ENCODE results near the gene REST. TPM values are rescaled to one million over a fixed set of nuclear protein-coding genes. Genes with fewer than 3 reads are reported as not detected.
"Not testable (repeated sequence)": the region's sequence is repeated elsewhere in the genome, so short reads cannot be mapped to it uniquely, and the experiment has no call there.

Gene REST
- total RNA-seq, 2 donors from 2014 or later: 31.9 to 32.0 TPM

DNA sequence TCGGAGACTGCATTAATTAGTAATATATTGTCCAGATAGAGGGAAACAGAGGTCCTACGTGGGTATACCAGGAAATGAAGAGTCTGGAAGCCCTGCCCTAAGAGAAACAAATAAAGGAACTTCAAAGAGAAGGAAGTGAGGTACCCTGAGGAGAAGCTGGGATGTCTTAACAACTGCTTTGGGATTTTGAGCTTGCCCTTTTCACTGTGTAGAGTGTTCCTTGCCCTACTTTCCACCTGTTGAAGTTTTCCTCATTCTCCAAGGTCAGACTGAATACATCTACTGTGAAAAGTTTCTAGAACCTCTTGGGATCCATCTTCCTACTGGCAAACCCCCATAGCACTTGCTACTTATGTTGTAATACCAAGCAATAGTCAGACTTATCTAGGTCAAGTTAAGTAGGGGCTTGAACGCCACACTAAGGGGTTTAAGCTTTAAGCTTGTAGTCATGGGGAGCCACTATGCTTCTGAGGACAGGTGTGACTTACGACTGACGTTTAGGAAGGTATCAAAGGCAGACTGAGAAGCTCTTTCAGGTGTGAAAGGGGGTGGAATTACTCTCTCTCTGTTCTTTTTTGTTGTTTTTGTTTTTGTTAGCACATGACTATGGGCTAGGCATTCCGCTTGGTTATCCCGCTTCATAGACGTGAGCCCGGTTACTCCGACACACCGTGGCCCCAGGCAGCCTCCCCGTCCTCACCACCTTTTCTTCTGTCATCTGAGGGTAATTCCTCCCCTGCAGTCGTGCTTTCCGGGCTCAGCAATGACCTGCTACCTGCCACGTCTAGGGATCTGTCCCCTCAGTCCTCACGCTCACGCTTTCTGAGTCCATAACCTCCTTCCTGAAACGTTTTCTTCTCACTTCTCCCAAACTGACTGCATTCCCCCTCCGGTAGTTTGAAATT is 959 bp upstream of the REST start:
- no peak for DNase-seq (ENCODE audit: low spot score)

DNA sequence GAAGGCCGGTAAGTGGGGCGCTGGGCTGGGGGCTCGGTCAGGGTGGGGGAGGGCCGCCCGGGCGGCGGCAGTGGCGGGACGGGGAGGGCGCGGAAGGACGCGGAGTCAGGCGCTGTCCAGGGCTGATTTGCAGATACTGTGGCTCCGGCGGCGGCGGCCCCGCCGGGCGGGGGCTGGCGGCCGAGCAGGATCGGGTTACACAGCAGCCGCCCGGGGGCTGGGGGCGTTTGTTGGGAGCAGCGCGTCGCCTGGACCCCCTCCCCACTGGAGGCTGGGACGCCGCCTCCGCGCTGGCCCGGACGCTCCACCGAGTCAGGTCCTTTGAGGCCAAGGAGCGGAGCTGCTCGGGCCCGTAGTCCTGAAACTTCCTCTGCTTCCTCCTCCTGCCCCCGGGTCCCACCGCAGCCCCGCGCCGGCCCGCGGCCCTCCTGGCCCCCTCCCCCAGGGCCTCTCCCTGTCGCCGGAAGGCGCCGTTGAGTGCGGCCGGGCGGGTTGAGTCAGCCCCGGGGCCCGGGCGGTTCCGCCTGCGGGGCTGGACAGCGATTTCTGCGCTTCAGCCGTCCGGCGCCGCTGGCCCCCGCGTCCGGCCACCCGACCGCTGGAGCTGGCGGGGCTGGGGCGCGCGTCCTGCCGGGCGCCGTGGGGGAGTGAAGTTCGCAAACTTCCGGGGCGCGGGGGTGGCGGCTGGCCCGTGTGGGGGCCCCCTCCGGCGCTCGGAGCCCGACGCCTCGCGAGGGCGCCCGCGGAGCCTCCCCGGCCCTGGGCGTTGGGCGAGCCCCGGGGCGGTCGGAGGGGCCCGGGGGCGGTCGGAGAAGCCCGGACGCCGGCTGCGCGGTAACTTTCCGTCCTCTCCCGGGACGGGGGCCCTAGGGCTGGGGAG is 746 bp downstream of the REST start:
- intact Hi-C loops (cut with DNase I): no loop called here
- peak; percentile 91 for DNase-seq (ENCODE audit: low spot score)

More for the DNA sequence above, 959 bp upstream of the REST start:
- intact Hi-C loops (cut with DNase I): no loop called here

DNA sequence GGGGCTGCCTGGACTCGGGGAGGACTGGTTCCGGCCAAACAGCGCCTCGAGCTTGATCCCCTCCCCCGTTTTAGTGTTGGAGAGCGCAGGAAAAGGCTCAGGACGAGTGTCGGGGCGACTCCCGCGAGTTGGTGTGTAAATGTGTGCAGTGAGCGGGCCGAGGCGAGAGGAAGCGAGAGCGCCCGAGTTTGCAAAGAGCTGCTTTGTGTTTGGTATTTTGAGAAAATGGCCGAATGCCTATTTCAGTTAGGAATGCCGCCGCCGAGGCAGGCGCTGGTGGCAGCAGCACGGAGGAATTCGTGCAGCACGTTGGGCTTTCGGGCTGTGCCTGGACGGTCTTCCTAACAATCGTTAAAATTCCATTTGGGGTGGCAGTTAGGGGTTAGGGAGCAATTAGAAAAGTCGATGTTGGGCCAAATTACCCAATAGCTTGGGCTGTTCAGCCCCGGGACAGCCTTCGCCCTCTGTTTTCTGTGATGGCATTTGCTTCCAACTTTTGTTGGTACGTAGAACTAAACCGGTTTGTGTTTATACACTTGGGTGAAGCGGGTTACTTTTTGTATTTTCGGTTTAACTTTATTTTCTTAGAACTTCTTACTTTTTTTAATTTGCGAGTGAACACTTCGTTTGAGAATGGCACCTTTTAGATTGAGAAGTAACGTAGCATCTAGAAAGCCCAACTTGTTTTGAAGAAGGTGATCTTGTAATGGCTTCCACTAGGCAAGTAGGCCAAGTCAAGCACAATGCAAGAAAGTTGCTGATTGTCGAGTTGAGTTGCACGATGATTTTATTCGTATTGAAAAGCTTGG is 1.6 kb downstream of the REST start:
- intact Hi-C loops (cut with DNase I): no loop called here
- DNase-seq (ENCODE audit: low spot score): peak; percentile 87

DNA sequence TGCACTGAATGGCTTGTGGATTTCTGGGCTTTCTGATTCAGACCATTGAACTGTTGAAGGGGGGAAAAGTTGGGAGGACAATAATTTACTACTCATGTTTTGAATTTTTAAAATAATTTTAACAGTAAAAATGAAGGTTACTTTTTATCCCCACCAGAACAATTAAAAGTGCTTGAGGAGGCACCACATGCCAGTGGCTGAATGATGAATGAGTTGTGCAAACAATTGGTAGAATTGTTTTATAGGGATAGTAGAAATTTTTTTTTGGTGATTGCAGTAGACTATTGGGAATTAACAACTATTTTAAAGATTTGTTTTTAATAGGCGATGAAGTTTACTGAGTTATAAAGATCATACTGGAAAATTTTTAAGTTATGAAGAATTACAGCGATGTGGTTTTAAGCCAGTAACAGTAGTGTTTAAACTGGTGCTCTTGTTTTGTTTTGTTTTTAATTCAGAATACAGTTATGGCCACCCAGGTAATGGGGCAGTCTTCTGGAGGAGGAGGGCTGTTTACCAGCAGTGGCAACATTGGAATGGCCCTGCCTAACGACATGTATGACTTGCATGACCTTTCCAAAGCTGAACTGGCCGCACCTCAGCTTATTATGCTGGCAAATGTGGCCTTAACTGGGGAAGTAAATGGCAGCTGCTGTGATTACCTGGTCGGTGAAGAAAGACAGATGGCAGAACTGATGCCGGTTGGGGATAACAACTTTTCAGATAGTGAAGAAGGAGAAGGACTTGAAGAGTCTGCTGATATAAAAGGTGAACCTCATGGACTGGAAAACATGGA is 2.7 kb downstream of the REST start:
- intact Hi-C loops (cut with DNase I): no loop called here
- no peak for DNase-seq (ENCODE audit: low spot score)

DNA sequence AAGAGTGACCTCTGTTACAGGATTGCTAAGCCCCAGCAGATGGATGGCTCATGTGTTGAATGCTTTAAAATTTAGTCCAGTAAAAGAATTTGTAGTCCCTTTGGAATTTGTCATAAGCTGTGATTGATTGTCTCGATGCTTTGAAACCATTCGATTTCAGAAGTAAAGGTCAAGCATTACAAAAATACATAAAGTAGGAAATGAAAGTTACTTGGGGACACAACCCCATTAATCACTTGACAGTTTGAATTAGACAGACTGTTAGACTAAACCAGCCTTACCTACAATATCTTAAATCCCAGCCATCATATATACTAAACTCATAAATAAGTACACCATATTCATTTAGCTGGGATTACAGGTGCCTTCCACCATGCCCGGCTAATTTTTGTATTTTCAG is 6.6 kb downstream of the REST start:
- intact Hi-C loops (cut with DNase I): no loop called here
- no peak for DNase-seq (ENCODE audit: low spot score)

DNA sequence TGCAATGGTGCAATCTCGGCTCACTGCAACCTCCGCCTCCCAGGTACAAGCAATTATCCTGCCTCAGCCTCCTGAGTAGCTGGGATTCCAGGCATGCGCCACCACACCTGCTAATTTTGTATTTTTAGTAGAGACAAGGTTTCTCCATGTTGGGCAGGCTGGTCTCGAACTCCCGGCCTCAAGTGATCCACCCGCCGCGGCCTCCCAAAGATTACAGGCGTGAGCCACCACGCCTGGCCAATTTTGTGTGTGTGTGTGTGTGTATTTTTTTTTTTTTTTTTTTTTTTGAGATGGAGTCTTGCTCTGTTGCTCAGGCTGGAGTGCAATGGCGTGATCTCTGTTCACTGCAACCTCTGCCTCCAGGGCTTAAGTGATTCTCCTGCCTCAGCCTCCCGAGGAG is 7.3 kb downstream of the REST start:
- DNase-seq (ENCODE audit: low spot score); intact Hi-C loops (cut with DNase I): not testable (repeated sequence)

DNA sequence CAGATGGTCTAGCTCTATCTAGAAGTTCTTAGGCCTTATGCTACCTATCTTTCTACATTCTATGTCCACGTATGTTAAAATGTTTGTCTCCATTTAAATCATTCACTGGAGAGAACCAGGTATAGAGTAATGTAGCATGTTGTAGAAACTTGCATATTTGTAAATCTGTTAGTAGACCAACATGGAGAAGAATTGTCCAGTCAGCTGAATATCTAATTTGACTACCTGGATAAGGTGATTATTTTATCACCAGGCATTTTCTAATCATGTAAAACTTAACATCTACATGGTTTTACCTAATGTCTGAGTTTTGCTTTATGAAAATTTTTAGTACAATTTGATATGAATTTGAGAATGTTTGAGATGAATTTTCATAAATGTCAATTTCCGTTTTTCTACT is 19.5 kb downstream of the REST start:
- no peak for DNase-seq (ENCODE audit: low spot score)
- intact Hi-C loops (cut with DNase I): loop anchor here in 1 of 2 donors (5.0 kb wide), 1 partner anchor 1025 kb away; no protein-coding TSS in a partner anchor

DNA sequence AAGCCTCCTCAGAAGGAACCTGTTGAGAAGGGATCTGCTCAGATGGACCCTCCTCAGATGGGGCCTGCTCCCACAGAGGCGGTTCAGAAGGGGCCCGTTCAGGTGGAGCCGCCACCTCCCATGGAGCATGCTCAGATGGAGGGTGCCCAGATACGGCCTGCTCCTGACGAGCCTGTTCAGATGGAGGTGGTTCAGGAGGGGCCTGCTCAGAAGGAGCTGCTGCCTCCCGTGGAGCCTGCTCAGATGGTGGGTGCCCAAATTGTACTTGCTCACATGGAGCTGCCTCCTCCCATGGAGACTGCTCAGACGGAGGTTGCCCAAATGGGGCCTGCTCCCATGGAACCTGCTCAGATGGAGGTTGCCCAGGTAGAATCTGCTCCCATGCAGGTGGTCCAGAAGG is 22.9 kb downstream of the REST start:
- intact Hi-C loops (cut with DNase I): no loop called here
- no peak for DNase-seq (ENCODE audit: low spot score)

DNA sequence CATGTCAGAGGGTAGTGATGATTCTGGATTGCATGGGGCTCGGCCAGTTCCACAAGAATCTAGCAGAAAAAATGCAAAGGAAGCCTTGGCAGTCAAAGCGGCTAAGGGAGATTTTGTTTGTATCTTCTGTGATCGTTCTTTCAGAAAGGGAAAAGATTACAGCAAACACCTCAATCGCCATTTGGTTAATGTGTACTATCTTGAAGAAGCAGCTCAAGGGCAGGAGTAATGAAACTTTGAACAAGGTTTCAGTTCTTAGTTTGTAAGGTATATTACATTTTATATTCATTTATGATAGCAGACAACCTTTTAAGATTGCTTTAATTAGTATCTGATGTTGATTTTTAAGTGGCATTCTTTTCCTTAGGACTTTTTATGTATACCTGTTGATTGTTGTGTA is 24.2 kb downstream of the REST start:
- DNase-seq (ENCODE audit: low spot score): no peak
- intact Hi-C loops (cut with DNase I): no loop called here

DNA sequence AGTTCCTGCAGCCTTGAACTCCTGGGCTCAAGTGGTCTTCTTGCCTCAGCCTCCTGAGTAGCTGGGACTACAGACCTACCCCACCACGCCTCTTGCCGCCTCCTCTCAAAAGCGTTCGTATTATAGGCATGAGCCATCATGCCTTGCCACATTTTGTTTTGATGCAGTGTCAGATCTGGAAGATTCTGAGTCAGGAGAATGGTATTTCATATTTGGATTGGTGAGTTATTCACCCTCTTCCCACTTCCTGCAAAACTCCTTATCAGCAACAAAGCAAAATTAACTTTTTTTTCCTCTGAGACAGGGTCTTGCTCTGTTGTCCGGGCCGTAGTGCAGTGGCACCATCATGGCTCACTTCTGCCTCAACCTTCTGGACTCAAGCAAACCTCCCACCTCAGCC is 29.6 kb downstream of the REST start:
- intact Hi-C loops (cut with DNase I): no loop called here
- no peak for DNase-seq (ENCODE audit: low spot score)

DNA sequence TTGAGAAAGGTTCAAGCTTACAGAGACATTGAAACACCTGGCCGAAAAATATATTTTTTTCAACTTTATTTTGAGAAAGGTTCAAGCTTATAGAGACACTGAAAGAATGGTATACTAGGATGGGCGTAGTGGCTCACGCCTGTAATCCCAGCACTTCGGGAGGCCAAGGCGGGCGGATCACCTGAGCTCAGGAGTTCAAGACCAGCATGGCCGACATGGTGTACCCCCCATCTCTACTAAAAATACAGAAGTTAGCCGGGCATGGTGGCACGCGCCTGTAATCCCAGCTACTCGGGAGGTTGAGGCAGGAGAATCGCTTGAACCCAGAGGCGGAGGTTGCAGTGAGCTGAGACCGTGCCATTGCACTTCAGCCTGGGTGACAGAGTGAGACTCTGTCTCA is 32.1 kb downstream of the REST start:
- intact Hi-C loops (cut with DNase I): not testable (repeated sequence)

DNA sequence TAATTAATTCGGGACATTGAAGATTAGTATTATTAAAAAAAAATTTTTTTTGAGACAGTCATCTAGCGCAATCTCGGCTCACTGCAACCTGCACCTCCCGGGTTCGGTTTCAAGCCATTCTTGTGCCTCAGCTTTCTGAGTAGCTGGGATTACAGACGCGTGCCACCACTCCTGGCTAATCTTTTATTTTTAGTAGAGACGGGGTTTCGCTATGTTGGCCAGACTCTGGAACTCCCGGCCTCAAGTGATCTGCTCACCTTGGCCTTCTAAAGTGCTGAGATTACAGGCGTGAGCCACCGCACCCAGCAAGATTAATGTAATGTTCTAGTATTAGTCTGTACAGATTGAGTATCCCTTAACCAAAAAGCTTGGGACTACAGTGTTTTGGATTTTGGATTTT is 32.7 kb downstream of the REST start:
- DNase-seq (ENCODE audit: low spot score): no peak
- intact Hi-C loops (cut with DNase I): no loop called here

More for the DNA sequence above, 32.1 kb downstream of the REST start:
- DNase-seq (ENCODE audit: low spot score): not testable (repeated sequence)

DNA sequence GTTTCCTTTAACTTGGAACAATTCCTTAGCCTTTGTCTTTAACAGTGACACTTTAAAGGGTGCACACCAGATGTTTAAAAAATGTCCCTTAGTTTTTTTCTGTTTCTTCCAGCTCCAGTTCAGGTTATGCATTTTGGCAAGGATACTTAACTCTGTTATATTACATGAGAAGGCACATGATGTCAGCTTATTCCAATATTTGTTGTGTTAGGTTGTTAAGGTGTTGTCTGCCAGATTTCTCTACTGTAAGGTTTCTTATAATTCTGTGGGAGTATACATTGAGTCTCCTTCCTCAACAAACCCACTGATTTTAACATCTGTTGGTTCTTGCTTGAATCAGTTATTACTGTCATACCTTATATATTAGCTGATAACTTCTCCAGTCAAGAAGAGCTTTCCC is 33.3 kb downstream of the REST start:
- intact Hi-C loops (cut with DNase I): no loop called here

DNA sequence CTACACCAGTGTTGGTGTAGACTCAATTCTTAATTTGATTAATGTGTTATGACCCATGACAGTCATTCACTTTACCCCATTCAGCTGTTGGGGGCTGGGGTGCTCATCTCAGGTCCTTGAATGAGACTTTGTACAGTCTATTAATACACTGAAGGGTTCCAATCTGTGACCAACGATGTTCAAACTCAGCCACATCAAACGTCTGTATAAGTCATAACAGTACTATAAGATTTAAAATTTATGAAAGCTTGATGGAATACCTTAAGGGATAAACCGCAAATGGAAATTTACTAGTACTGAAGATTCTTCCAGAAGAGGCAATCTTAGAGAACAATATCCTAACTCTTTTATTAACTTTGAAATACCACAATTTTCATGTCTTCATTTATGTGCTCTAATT is 33.7 kb downstream of the REST start:
- intact Hi-C loops (cut with DNase I): no loop called here
- DNase-seq (ENCODE audit: low spot score): no peak

More for the DNA sequence above, 33.3 kb downstream of the REST start:
- DNase-seq (ENCODE audit: low spot score): no peak

DNA sequence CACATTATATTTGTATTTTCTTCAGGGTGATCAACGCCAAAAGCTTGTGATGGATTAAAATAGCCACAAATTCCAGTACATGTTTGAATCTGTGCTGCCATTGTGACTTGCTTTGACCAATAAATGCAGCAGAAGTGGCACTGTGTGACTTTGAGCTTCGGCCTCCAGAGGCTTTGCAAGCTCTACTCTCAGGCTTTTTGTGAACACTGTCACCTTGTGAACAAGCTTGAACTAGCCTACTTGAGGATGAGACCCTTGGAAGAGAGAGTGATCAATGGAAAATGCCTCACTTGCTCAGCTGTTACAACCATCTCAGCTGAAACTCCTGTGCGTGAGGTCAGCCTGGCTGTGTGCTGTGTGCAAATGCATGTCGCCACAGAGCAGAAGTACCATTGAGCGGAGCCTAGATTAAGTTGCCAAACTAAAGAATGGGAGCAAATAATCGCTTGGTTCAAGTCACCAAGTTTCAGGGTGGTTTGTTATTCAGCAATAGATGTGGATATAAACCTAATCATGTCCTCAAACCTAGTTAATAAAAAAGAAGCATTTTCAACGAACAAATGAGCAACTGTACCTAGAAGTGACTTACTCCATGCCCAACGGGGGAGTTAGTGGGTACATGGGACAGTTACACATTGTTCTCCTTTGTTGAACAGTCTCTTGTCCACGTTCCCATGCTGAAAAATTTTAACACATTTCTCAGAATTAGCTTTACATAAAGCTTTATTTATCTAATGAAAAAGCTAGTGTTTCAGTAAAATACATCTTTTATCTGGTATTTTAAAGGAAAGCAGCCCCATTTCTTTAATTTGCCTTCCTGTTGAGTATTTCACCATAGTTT is 46.2 kb downstream of the REST start:
- no peak for DNase-seq (ENCODE audit: low spot score)
- intact Hi-C loops (cut with DNase I): no loop called here

DNA sequence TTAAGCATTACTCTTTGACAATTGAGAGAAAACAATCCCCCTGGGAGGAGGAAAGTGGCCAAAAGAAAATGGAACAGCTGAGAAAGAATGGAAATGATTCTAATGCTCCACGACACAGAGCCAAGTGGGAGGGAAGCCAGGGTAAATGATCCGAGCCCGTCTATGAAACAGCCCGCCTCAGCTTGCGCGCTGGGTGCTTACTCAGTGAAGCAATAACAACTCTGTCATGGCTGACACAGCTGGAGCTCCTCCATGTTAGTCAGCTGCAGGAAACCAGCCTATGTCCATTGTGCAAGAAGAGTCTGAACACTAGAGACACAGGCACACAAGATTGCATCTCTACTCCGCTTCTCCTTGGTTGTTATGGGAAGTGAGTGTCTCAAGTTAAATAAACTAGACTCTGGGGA is 50.4 kb downstream of the REST start:
- DNase-seq (ENCODE audit: low spot score): peak; percentile 97
- intact Hi-C loops (cut with DNase I): no loop called here

DNA sequence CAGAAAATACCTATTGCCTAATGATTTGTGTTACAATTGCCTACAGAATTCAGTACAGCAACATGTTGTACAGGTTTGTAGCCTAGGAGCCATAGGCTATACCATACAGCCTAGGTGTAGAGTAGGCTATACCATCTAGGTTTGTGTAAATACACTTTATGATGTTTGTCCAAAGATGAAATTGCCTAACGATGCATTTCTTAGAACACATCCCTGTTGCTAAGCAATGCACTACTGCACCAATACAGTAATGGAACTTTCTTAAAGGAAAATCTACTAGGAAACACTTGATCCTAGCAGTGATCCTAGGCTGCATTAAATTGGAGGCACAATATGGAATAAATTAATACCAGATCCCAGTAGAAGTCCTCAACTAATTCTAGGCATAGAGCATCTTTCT is 51.4 kb downstream of the REST start:
- no peak for DNase-seq (ENCODE audit: low spot score)

DNA sequence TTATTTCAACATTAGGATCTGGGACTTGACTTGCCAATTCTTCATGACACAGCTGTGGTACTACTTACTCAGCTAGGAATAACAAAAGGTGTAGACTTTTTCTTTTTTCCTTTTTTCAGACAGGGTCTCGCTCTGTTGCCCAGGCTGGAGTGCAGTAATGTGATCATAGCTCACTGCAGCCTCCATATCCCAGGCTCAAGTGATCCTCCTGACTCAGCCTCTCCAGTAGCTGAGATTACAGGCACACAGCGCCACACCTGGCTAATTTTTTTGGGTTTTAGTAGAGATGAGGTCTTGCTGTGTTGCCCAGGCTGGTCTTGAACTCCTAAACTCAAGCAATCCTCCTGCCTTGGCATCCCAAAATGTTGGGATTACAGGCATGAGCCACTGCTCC is 53.4 kb downstream of the REST start:
- no peak for DNase-seq (ENCODE audit: low spot score)
- intact Hi-C loops (cut with DNase I): no loop called here

More for the DNA sequence above, 51.4 kb downstream of the REST start:
- intact Hi-C loops (cut with DNase I): no loop called here

All from posterior vena cava (tissue), 2 donors.